IPS-NIHi11 (cell line): Measurements from ENCODE around the gene RCN2.

Experiments used
- DNase-seq: peaks from one replicate; pipeline ENCODE4 v3.0.0; 2012; ENCODE audit warnings: mixed read lengths, low spot score

Gene RCN2

GRCh38 chr15:76973906-76974305, 42.4 kb downstream of the RCN2 start:
- DNase-seq = no peak

DNA sequence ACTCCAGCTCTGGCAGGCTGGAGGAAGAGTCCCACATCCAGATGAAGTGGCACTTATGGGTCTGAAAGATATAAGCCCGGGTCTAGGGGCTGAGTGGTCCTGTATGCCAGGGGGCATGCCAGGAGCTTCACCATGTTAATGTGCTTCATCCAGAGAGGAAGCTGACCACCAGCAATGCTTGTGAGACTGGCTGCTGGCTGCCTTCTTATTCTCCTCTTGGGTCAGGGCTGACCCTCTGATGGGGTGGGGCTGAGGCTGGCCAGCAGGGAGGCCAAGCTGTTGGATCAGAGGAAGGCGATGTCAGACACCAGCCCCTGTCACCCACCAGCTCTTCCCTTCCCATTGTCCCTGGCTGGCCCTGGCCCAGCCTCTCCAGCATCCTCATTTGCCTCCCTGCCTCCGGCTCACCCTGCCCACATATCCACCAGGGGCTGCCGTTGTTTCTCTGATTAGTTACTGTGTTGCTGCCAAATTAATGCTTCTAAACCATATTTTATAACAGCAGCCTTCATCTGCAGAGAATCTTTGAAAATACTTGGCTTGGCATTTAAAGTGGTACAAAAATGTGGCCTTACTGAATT, 43.0 kb downstream of the RCN2 start:
- DNase-seq = no peak

DNA sequence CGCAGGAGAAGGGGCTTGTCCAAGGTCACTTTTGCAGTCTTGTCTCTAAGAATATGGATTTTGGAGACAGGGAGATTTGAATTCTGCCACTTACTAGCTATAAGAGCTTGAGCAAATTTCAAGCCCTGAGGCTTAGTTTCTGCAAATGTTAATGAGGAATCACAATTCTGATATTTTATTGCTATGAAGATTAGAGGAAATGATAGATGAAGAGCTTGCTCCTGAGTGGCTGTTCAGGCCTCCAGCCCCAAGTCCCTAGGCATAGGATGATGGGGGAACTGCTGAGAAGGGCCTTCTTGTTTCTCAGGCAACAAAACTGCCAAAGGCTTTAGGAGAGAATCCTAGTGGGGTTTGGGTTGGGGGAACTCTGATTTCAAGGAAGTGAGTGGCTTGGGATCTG, 44.6 kb downstream of the RCN2 start:
- no peak for DNase-seq

- DNase-seq = no peak
Measured at GRCh38 chr15:76976572-76977270, 45.2 kb downstream of the RCN2 start.

DNA sequence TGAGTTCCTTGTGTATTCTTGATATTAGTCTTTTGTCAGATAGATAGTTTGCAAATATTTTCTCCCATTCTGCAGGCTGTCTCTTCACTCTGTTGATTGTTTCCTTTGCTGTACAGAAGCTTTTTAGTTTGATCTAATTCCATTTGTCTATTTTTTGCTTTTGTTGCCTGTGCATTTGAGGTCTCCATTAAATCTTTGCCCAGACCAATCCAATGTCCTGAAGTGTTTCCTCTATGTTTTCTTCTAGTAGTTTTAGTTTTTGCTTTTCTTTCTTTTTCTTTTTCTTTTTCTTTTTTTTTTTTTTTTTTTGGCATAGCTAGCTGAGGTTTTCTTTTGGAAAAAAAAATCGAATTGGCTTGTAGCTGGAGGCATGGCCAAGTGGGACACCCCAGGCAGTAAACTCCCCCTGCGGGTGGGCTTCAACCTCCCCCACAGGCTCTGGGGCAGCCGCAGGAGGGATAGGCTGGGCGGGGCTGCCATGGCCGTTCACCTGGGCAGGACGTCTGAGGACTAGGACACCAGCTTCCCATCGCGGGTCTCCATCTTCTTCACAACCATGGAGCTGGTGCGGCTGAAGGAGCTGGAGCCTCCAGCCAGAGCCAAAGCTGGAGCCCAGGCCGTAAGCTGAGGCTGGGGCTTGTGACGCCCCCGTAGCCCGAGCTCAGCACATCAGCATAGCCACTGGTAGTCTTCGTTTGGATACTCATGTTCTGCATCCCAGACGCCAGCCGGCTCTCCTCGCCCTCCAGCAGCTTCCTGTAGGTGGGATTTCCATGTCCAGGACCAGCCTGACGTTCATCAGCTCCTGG, 47.2 kb downstream of the RCN2 start:
- no peak for DNase-seq

GRCh38 chr15:76979331-76979925, 47.9 kb downstream of the RCN2 start:
- no peak for DNase-seq

DNA sequence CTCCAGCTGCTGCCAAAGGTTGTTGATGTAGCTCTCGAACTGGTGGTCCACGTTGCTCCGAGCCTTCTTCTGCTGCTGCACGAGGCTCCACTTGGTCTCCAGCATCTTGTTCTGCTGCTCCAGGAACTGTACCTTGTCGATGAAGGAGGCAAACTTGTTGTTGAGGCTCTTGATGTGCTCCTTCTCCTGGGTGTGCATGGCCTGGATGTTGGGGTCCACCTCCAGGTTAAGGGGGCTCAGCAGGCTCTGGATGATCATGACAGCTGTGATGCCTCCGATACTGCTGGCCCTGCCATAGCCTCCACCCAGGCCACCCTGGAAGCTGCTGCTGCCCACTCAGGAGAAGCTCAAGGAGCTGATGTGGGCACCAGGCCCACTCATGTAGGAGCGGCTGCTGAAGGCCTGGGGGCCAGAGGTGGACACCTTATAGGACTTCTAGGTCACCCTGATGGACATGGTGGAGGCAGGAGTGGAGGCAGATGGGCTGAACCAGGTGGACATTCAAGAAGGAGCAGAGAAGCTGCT, 48.5 kb downstream of the RCN2 start:
- no peak for DNase-seq

- no peak for DNase-seq
Measured at GRCh38 chr15:76982356-76982755, 50.8 kb downstream of the RCN2 start.

GRCh38 chr15:76982756-76983155, 51.2 kb downstream of the RCN2 start:
- no peak for DNase-seq

DNA sequence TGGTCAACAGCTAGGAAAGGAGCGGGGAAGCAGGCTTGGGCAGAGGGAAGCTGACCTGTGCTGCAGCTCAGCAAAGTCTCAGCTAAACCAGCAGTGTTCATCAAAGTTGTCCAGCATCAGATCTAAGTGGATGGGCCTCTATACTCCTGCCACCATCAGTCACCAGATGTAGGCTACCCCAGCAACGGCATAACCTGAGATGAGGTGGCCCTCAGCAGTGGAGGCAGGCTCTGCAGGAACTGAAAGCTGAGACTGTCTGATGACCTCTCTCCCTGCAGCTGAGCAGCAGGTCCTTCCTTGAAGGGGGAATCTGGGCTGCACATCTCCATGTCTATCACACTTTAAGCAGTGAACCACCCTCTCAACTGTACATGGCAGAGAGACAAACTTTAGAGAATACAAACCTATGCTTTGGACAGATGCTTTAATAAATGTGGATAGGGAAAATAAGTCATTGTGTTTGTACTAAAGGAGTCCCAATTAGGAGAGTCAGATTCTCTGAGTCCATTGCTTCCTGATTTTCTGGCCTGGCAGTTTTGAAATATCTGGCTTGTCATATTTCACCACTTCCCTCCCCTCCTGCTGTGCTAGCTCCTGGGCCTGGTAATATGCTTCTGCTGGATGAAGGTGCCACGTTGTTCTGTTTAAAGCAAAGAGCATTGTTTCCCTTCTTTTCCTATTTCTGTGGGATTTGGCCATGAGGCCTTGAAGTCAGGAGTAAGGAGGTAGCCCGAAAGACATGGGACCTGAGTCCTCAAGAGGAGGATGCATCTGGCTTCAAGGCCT, 52.2 kb downstream of the RCN2 start:
- no peak for DNase-seq

- DNase-seq = no peak
Measured at GRCh38 chr15:76986743-76987142, 55.2 kb downstream of the RCN2 start.

GRCh38 chr15:76987276-76987675, 55.7 kb downstream of the RCN2 start:
- DNase-seq = no peak

DNA sequence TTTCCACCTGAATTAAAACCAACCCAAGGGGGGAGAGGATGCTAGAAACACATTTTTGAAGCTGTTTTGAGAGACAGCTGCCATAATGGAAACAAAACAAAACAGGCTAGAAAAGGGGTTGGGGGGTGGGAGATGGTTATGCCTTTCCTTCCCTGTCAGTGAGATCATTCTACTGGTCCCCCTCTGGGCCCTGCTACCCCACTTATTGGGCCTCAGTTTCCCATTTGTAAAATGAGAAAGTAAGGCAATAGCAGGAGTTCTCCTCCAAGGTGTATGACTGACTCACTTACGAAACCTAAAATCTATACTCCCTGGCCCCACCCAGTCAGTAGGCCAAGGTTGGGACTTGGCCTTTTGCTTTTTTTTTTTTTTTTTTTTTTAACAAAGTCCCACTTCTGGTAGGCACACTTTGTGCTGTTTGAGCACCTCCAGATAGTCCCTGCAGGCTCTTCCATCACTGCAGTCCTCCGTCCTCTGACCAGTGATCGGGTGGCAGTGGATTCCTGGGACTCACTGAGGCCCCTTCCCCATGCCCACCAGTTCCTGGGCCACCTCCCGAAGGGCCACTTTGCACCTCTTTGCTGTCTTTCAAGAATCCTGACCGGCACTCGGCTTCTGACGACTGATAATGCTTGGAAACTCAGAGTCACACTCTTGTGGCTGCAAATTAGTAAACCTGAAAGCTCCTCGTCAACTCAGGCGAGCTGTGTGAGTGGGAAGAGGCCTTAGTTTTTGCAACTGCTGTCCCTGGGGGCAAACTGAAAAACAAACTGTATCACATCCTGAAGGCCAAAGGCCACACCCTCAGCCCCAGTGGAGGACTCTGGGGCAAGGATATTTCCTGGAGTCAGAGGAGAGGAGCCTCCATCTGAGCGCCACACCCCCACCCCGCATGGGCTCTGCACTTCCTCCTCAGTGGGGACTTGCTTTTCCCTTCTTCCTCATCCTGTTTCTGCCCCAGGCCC, 56.6 kb downstream of the RCN2 start:
- DNase-seq = no peak

GRCh38 chr15:76988867-76989780, 57.6 kb downstream of the RCN2 start:
- DNase-seq = no peak

DNA sequence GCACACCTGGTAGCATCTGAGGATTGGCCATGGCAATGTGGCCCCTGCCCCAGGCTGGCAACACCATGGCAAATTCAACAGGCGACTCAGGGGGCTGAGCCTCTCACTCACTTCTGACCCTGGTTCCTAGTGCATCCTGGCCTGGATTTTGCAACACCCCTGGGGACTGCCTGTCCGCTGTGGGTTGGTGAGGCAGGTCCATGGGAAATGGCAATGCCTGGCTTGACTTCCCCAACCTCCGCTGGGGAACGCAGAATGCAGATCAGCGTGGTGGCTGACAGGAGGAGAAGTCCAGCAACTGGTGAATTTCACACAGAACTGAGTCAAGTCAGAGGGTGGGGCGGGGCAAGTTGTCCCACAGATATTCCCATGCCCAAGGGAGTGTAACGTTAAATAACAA, 59.5 kb downstream of the RCN2 start:
- no peak for DNase-seq

GRCh38 chr15:76991741-76992645, 60.4 kb downstream of the RCN2 start:
- DNase-seq = no peak

- DNase-seq = no peak
Measured at GRCh38 chr15:76993114-76993725, 61.7 kb downstream of the RCN2 start.

DNA sequence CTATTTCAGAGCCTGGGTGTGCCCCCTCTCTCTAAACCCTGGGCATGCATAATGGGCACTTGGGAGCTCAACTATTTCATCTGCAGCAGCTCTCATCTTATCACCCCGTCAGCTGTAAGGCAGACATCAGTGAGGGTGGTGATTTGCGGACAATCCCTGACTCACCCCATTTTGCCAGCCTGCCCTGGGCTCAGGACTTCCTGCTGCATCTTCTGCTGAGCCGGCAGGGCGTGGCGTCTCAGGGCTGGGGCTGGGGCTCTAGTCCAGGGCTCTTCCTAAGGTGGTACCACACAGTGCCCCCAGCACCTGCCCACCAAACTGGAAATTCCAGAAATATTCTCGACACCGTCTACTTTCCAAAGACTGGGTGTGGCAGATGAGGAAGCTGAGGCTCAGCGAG, 62.5 kb downstream of the RCN2 start:
- no peak for DNase-seq
